Activated naive CD4-positive, alpha-beta T cell treated with anti-CD3 and anti-CD28 coated beads, Interleukin-2, amount 50 U/mL, for 24 hours (primary cell): Measurements from ENCODE around the gene TAF11L13.
"Not testable (repeated sequence)": the region's sequence is repeated elsewhere in the genome, so short reads cannot be mapped to it uniquely, and the experiment has no call there.

Experiments used
- H3K27ac Mint-ChIP-seq: one replicate; pipeline ENCODE4 v1.8.0; 2021; ENCODE audit warnings: mild to moderate bottlenecking, mixed read lengths
- H3K27me3 Mint-ChIP-seq: one replicate; pipeline ENCODE4 v1.8.0; 2021; ENCODE audit warnings: mixed read lengths
- H3K36me3 Mint-ChIP-seq: one replicate; pipeline ENCODE4 v1.8.0; 2021; ENCODE audit warnings: mixed read lengths
- H3K4me1 Mint-ChIP-seq: one replicate; pipeline ENCODE4 v1.8.0; 2021; ENCODE audit warnings: mixed read lengths
- H3K4me3 Mint-ChIP-seq: one replicate; pipeline ENCODE4 v1.8.0; 2021; ENCODE audit warnings: mild to moderate bottlenecking, mixed read lengths
- H3K9me3 Mint-ChIP-seq: one replicate; pipeline ENCODE4 v1.8.0; 2021; ENCODE audit warnings: mixed read lengths

TAF11L13 gene

GRCh38 chr5:17631788-17632187 lies at the start of gene TAF11L13:
Gene TAF11L13, plus strand, starts transcription at chr5:17632088.
- H3K27me3 Mint-ChIP-seq, H3K36me3 Mint-ChIP-seq, H3K9me3 Mint-ChIP-seq, H3K27ac Mint-ChIP-seq, H3K4me1 Mint-ChIP-seq, H3K4me3 Mint-ChIP-seq: not testable (repeated sequence)

- not testable (repeated sequence) for H3K9me3 Mint-ChIP-seq, H3K4me1 Mint-ChIP-seq, H3K27ac Mint-ChIP-seq, H3K27me3 Mint-ChIP-seq, H3K36me3 Mint-ChIP-seq, H3K4me3 Mint-ChIP-seq
These were observed 46.2 kb upstream of the TAF11L13 start, which contains the start of gene TAF11L7 for GRCh38 chr5:17585658-17586057. Gene TAF11L7, minus strand, starts transcription at chr5:17585758.

GRCh38 chr5:17590860-17591259 lies 41.0 kb upstream of the TAF11L13 start, which contains the start of gene TAF11L8:
Gene TAF11L8, minus strand, starts transcription at chr5:17590960.
- not testable (repeated sequence) for H3K9me3 Mint-ChIP-seq

GRCh38 chr5:17594255-17594654 lies 37.6 kb upstream of the TAF11L13 start, which contains the start of gene TAF11L9:
Gene TAF11L9, minus strand, starts transcription at chr5:17594394.
- H3K9me3 Mint-ChIP-seq, H3K36me3 Mint-ChIP-seq, H3K4me3 Mint-ChIP-seq, H3K27me3 Mint-ChIP-seq, H3K27ac Mint-ChIP-seq, H3K4me1 Mint-ChIP-seq: not testable (repeated sequence)

More at GRCh38 chr5:17590860-17591259, 41.0 kb upstream of the TAF11L13 start, which contains the start of gene TAF11L8:
- not testable (repeated sequence) for H3K27ac Mint-ChIP-seq, H3K27me3 Mint-ChIP-seq, H3K36me3 Mint-ChIP-seq, H3K4me1 Mint-ChIP-seq, H3K4me3 Mint-ChIP-seq

- H3K4me1 Mint-ChIP-seq, H3K36me3 Mint-ChIP-seq, H3K27me3 Mint-ChIP-seq, H3K27ac Mint-ChIP-seq, H3K4me3 Mint-ChIP-seq, H3K9me3 Mint-ChIP-seq: not testable (repeated sequence)
These were observed 34.2 kb upstream of the TAF11L13 start, which contains the start of gene TAF11L10 for GRCh38 chr5:17597728-17598127. Gene TAF11L10, minus strand, starts transcription at chr5:17597828.

GRCh38 chr5:17603880-17604279 lies 28.0 kb upstream of the TAF11L13 start, which contains the start of gene TAF11L11:
Gene TAF11L11, plus strand, starts transcription at chr5:17604183.
- H3K4me1 Mint-ChIP-seq, H3K4me3 Mint-ChIP-seq, H3K9me3 Mint-ChIP-seq, H3K27me3 Mint-ChIP-seq, H3K27ac Mint-ChIP-seq, H3K36me3 Mint-ChIP-seq: not testable (repeated sequence)

- H3K27me3 Mint-ChIP-seq = no peaks in the 10 kb centered on the region
- no peaks in the 10 kb centered on the region for H3K4me1 Mint-ChIP-seq
- H3K36me3 Mint-ChIP-seq = no peaks in the 10 kb centered on the region
- no peak overlapping the region for H3K4me3 Mint-ChIP-seq
- no peak overlapping the region for H3K27ac Mint-ChIP-seq
- peaks cover 9% of the 10 kb centered on the region for H3K9me3 Mint-ChIP-seq
These were observed 26.9 kb upstream of the TAF11L13 start for GRCh38 chr5:17604951-17605350.

GRCh38 chr5:17607461-17607860 lies 24.4 kb upstream of the TAF11L13 start:
- H3K4me3 Mint-ChIP-seq, H3K27me3 Mint-ChIP-seq, H3K9me3 Mint-ChIP-seq, H3K27ac Mint-ChIP-seq, H3K4me1 Mint-ChIP-seq, H3K36me3 Mint-ChIP-seq: not testable (repeated sequence)

- not testable (repeated sequence) for H3K27ac Mint-ChIP-seq
These were observed 21.8 kb upstream of the TAF11L13 start, which contains the start of gene TAF11L12 for GRCh38 chr5:17610092-17610491. Gene TAF11L12, plus strand, starts transcription at chr5:17610392.

GRCh38 chr5:17614872-17615605 lies 16.8 kb upstream of the TAF11L13 start:
- Mint-ChIP-seq H3K9me3 (no peaks in the 10 kb centered on the region), H3K4me1 (no peaks in the 10 kb centered on the region), H3K36me3 (no peaks in the 10 kb centered on the region), H3K27me3 (no peaks in the 10 kb centered on the region), H3K4me3 (no peak overlapping the region), H3K27ac (no peak overlapping the region)

More at GRCh38 chr5:17610092-17610491, 21.8 kb upstream of the TAF11L13 start, which contains the start of gene TAF11L12:
- H3K27me3 Mint-ChIP-seq, H3K36me3 Mint-ChIP-seq, H3K4me3 Mint-ChIP-seq, H3K9me3 Mint-ChIP-seq, H3K4me1 Mint-ChIP-seq: not testable (repeated sequence)

- H3K36me3 Mint-ChIP-seq = no peaks in the 10 kb centered on the region
- H3K27ac Mint-ChIP-seq = no peak overlapping the region
- no peaks in the 10 kb centered on the region for H3K27me3 Mint-ChIP-seq
- no peaks in the 10 kb centered on the region for H3K4me1 Mint-ChIP-seq
- H3K9me3 Mint-ChIP-seq = no peaks in the 10 kb centered on the region
- H3K4me3 Mint-ChIP-seq = no peak overlapping the region
These were observed 12.5 kb upstream of the TAF11L13 start for GRCh38 chr5:17619354-17619753.

- no peaks in the 10 kb centered on the region for H3K9me3 Mint-ChIP-seq
- H3K27me3 Mint-ChIP-seq = no peaks in the 10 kb centered on the region
- H3K4me3 Mint-ChIP-seq = no peak overlapping the region
- no peaks in the 10 kb centered on the region for H3K4me1 Mint-ChIP-seq
- H3K27ac Mint-ChIP-seq = no peak overlapping the region
- H3K36me3 Mint-ChIP-seq = no peaks in the 10 kb centered on the region
These were observed 11.3 kb upstream of the TAF11L13 start for GRCh38 chr5:17620627-17621026.

GRCh38 chr5:17625686-17626085 lies 6.2 kb upstream of the TAF11L13 start:
- Mint-ChIP-seq H3K4me1 (no peaks in the 10 kb centered on the region), H3K36me3 (no peaks in the 10 kb centered on the region), H3K27ac (no peak overlapping the region), H3K4me3 (no peak overlapping the region), H3K9me3 (peaks cover 5% of the 10 kb centered on the region), H3K27me3 (no peaks in the 10 kb centered on the region)

- Mint-ChIP-seq H3K27me3 (no peaks in the 10 kb centered on the region), H3K9me3 (peaks cover under 1% of the 10 kb centered on the region), H3K4me3 (no peak within 1 kb of the TSS), H3K27ac (no peak within 1 kb of the TSS), H3K36me3 (no peaks in the 10 kb centered on the region), H3K4me1 (no peaks in the 10 kb centered on the region)
These were observed 2.3 kb downstream of the TAF11L13 start, which contains the start of gene TAF11L14 for GRCh38 chr5:17634160-17634559. Gene TAF11L14, plus strand, starts transcription at chr5:17634460.

GRCh38 chr5:17649232-17649631 lies 17.3 kb downstream of the TAF11L13 start:
- H3K36me3 Mint-ChIP-seq, H3K4me1 Mint-ChIP-seq, H3K27ac Mint-ChIP-seq, H3K9me3 Mint-ChIP-seq, H3K4me3 Mint-ChIP-seq, H3K27me3 Mint-ChIP-seq: not testable (repeated sequence)

GRCh38 chr5:17655201-17655759 lies 23.4 kb downstream of the TAF11L13 start:
- H3K27me3 Mint-ChIP-seq, H3K36me3 Mint-ChIP-seq, H3K4me3 Mint-ChIP-seq, H3K9me3 Mint-ChIP-seq, H3K27ac Mint-ChIP-seq, H3K4me1 Mint-ChIP-seq: not testable (repeated sequence)
